Aorta (tissue), 5 donors: ENCODE data around the gene TP53INP2. TPM values are rescaled to one million over a fixed set of nuclear protein-coding genes. Genes with fewer than 3 reads are reported as not detected.

Source experiments
- ATAC-seq: fragments of 200-7000 bp; cut with Tn5 transposase; one replicate; pipeline ENCODE4 v1.9.1; 2022; ENCODE audit warnings: moderate library complexity; ENCODE audit not compliant: low FRiP score
- DNase-seq, 2 donors: peaks; one replicate each; pipeline ENCODE4 v3.0.0-alpha.2; 2020
- H3K27ac ChIP-seq, 2 donors: one replicate each; pipeline ENCODE4 v1.5.1; 2013; ENCODE audit warnings: low read length in 2 of 2, mild to moderate bottlenecking in 2 of 2, moderate library complexity in 2 of 2, control low read depth in 1 of 2, inconsistent platforms in 1 of 2, low read depth in 1 of 2
- H3K27me3 ChIP-seq, 2 donors: one replicate each; pipeline ENCODE4 v1.6.1; 2013; ENCODE audit warnings: control low read depth in 1 of 2, low read length in 1 of 2, mild to moderate bottlenecking in 1 of 2, moderate library complexity in 1 of 2; ENCODE audit not compliant: insufficient read depth in 2 of 2, control insufficient read depth in 1 of 2
- H3K36me3 ChIP-seq, 2 donors: one replicate each; pipeline ENCODE4 v1.6.1; 2013; ENCODE audit warnings: control low read depth in 1 of 2, low read length in 1 of 2, mild to moderate bottlenecking in 1 of 2; ENCODE audit not compliant: insufficient read depth in 2 of 2, control insufficient read depth in 1 of 2
- H3K4me1 ChIP-seq, 2 donors: one replicate each; pipeline ENCODE4 v1.6.1; 2013; ENCODE audit warnings: low read length in 2 of 2, control low read depth in 1 of 2, mild to moderate bottlenecking in 1 of 2, moderate library complexity in 1 of 2; ENCODE audit not compliant: insufficient read depth in 2 of 2, control insufficient read depth in 1 of 2
- H3K4me3 ChIP-seq, 2 donors: one replicate each; pipeline ENCODE4 v1.5.1; 2013; ENCODE audit warnings: low read length in 2 of 2, control low read depth in 1 of 2, mild to moderate bottlenecking in 1 of 2
- H3K9me3 ChIP-seq: one replicate; pipeline ENCODE4 v1.6.1; 2013; ENCODE audit warnings: mild to moderate bottlenecking, low read length; ENCODE audit not compliant: control insufficient read depth
- WGBS, 2 donors: extraction: QIAGEN DNeasy Blood & Tissue Kit; methylation state at CpG; one replicate each; pipeline ENCODE4 v1.1.7; 2013; 5-methylcytosine and 5-hydroxymethylcytosine counted together
- intact Hi-C, 2 donors: fragments of 100-400 bp; cut with DNase I; formaldehyde crosslinking; loops; one replicate each; pipeline versions ENCODE4 v1.14.2 to v1.15.0; 2022
- polyA plus RNA-seq, 2 donors: library from polyadenylated mRNA; stranded (reverse); fragments of 200-250 nt; gene quantifications; one replicate each; pipeline ENCODE4 v1.2.3, GENCODE V29; 2013
- total RNA-seq, 2 donors: library from RNA; stranded (reverse); fragmentation: NEBNext Ultra II Directional; extraction: Animal tissue kit (Norgen Biotek cat#: 25700); gene quantifications; one replicate each; pipeline ENCODE4 v1.2.1, GENCODE V29; 2021
- donor health status: healthy with polysubstance abuse.
- donor health status: Bipolar disorder and iron deficiency.
- donor health status: DM: no; HTN: no; CAD: no.
- donor health status: DM: no; HTN: no; CAD: no.
- donor health status: DM: yes; HTN: yes; CAD: no.

The TP53INP2 gene
- total and polyA plus RNA-seq, 4 donors = 11.3 to 29.7 (median 20.6) TPM

DNA sequence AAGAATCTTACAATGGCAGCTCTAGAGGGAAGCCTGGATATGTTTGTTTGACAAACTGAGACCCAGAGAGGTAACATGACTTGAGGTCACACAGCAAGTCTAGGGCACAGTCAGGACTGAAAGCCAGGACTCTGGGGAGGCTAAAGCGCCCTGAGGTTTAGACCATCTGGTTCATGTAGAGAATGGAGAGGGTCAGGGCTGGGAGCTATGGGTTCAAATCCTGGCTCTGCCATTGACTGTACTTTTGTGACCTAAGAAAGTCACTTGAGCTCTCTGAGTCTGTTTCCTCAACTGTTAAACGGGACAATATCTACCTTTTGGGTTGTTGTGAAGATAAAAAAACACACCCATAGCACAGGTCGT lies 1.1 kb upstream of the TP53INP2 start:
- H3K27me3 ChIP-seq = no peaks in the 10 kb centered on the region
- DNase-seq (no peak), ATAC-seq (no peak)
- no peaks in the 10 kb centered on the region for H3K9me3 ChIP-seq
- H3K4me1 ChIP-seq = no peaks in the 10 kb centered on the region
- intact Hi-C loops = no loop called here
- no peak overlapping the region for H3K27ac ChIP-seq
- WGBS, 2 donors = 37 to 40% methylated on average over 3 of the region's 3 CpGs
- no peaks in the 10 kb centered on the region for H3K36me3 ChIP-seq
- H3K4me3 ChIP-seq = no peak overlapping the region

DNA sequence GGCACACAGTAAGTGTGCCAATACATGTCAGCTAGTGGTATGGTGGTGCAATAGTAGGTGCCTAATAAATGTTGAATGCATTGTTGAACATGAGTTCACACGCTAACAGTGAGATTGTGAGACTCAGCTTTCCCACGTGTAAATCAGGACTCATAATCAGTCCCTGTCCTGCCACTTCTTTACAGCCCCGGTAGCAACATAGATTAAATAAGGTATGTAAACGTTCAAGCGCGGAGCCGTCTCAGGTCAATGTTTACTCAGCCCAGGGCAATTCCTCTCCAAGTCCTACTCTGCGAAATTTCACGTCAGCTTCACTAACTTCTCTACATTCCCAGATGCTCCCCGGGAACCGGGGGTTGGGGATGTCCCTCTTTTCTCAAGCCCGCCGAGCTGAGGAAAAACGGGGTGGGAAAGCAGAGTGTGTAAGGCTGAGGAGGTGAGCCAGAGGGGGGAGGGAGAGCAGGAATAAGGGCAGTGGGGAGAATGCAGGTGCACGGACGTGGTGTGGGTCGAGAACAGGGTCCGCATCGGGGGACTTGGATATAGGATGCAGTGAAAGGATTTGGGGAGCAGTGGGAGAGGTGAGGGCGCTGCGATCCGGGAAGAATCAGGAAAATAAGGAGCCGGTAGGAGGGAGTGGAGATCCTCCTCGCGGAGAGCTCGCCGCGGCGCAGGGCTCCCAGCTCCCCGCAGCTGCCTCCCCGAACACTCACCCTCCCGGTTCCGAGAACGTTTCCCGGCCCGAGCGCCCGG lies 544 bp upstream of the TP53INP2 start:
- H3K36me3 ChIP-seq = no peaks in the 10 kb centered on the region
- peak overlapping the region; percentile 10 to 71 for H3K27ac ChIP-seq
- no peaks in the 10 kb centered on the region for H3K9me3 ChIP-seq
- ATAC-seq (peak; percentile 1), DNase-seq (peak; percentile 62 to 77)
- whole genome bisulfite sequencing, 2 donors = 1% methylated on average over 31 to 38 of the region's 38 CpGs
- peak overlapping the region; percentile 8 to 67 for H3K4me3 ChIP-seq
- intact Hi-C loops = no loop called here
- no peaks in the 10 kb centered on the region for H3K4me1 ChIP-seq
- no peaks in the 10 kb centered on the region for H3K27me3 ChIP-seq

DNA sequence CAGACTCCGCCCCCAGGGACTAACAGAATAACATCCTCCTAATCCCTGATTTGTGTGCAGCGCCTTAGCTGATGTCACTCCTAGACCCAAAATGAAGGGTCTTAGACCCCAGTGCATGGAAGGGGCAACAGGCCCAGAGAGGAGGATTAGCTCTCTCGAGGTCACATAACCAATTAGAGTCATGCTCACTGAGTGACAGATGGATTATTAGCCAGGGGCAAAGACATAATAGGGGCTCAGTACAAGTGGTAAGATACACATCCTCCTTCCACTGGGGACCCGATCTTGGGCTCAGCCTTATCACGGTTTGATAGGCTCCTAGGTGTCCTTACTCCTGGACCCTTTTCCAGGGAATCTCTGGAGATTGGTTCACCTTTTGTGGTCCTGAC lies 858 bp downstream of the TP53INP2 start:
- 41 to 43% methylated on average over 5 of the region's 5 CpGs for WGBS, 2 donors
- intact Hi-C loops = loop anchor here (5.0 kb wide), 2 partner anchors 143 to 148 kb away; partner anchors contain the start of gene MAP1LC3A (in 1 of the 2)
- Histone ChIP-seq H3K27ac (peak overlapping the region; percentile 71 to 74), H3K4me1 (no peaks in the 10 kb centered on the region), H3K36me3 (no peaks in the 10 kb centered on the region), H3K4me3 (peak overlapping the region in 1 of 2 donors; percentile 64), H3K27me3 (no peaks in the 10 kb centered on the region), H3K9me3 (no peaks in the 10 kb centered on the region)
- DNase-seq = no peak
- ATAC-seq = no peak

DNA sequence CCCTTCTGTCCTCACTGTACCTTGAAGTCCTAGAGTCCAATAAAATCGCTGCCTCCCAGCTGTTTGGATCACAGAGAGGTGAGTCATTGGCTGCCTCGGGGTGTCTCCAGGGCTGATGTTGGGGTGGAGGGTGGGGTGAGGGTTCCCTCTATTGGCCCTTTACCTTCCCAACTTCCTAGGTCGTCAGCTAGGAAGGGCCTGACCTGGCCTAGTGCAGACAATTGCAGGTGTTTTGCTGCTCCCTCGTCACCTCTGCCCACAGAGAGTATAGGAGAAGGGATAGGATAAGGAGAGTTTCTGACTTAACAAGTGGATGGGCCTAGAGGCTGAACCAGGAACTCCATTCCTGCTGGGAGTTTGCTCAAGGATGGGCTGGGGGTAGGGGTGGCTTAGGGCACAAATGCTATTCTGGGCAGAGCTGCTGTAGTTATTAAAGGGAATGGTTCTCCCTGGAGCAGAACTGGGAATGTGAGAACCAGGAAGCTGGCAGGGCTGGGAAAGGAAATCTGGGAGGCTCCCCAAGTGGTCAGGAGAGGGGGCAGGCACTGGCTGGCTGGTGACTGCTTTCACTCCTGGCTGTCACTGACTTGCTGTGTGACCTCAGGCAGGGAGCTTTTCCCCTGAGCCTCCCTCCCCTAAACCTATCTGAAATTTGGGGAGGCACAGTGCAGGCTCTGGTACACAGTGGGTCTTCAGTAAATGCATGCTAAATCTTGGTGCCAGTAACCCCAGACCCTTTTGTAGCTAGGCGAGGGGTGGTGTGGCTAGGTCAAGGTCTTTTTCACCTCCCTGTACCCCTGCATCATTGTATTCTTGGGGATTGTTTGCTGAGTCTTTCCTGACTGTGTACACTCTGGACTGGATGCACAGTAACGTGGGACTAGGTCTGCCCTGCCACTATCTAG lies 1.5 kb downstream of the TP53INP2 start:
- Histone ChIP-seq H3K27ac (peak overlapping the region in 1 of 2 donors; percentile 74), H3K9me3 (no peaks in the 10 kb centered on the region), H3K36me3 (no peaks in the 10 kb centered on the region), H3K4me3 (no peak overlapping the region), H3K4me1 (no peaks in the 10 kb centered on the region), H3K27me3 (no peaks in the 10 kb centered on the region)
- ATAC-seq (no peak), DNase-seq (no peak)
- WGBS, 2 donors = 48 to 53% methylated on average over 6 of the region's 6 CpGs
- intact Hi-C loops = loop anchor here (5.0 kb wide), 2 partner anchors 143 to 148 kb away; partner anchors contain the start of gene MAP1LC3A (in 1 of the 2)

DNA sequence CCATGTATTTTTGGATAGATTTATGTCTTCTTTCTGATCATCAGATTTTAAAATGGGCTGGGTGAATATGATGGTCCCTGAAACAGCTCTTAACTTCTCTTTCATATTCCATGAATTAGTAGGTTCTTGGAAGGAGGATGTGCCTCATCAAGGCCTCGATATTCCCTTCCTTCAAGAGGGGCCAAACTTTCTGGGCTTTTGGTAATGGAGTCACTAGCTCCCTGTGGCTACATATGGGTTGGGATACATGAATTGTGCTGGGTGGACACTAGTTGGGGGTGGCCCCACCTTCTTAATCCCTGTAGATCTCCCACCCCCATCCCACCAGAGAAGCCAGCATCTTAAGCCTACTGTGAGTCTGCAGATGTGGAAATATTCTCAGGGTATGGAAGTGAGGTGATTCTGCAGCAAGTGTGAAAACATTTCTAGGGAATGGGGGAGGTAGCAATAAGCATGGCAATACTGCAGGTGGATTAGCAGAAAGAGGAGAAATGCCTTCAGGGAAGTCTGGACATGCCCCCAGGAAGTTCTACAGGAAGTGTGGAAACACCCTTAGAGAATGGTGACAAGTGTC lies 2.2 kb downstream of the TP53INP2 start:
- 93 to 97% methylated on average over 1 of the region's 1 CpG for WGBS, 2 donors
- no peak overlapping the region for H3K4me3 ChIP-seq
- ATAC-seq (no peak), DNase-seq (no peak)
- H3K9me3 ChIP-seq = no peaks in the 10 kb centered on the region
- no peaks in the 10 kb centered on the region for H3K36me3 ChIP-seq
- no peak overlapping the region for H3K27ac ChIP-seq
- H3K4me1 ChIP-seq = no peaks in the 10 kb centered on the region
- intact Hi-C loops = loop anchor here (5.0 kb wide), 2 partner anchors 144 to 149 kb away; partner anchors contain the start of gene MAP1LC3A (in 1 of the 2)
- H3K27me3 ChIP-seq = no peaks in the 10 kb centered on the region

DNA sequence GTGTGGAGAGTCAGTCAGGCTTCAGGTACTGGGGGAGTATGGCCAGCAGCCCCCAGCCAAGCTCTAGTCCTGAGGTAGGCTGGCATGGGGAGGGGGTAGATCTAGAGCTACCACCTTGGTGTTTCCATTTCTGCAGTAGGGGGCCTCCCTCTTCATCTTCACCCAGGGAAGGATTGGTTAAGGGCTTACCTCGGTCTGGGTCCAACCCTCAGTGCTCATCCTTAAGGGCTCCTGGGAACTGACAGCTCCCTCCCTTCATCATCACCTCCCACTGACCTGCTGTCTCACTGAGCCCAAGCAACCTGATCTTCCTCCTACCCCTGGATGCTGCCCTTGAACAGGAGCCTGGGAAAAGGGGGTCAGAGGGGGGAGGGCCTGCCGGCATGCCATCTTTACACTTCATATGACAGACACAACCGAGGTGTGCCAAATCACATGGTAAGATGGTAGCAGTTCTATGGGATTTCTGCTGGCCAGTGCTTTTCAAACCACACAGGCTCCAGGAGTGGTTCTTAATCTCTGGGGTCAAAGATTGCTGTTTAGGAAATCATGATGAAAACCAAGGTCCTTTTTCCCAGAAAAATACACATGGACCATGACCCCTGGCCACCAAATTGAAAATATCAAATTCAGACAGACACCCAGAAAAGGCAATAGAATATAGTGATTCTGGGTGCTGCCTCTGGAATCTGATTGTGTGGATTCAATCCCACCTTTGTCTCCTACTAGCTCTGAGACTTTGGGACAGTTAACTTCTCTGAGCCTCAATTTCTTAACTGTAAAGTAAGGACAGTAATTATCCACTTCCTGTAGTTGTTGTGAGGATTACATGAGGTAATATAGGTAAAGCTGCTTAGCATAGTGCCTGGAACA lies 3.0 kb downstream of the TP53INP2 start:
- no peak overlapping the region for H3K4me3 ChIP-seq
- intact Hi-C loops = loop anchor here (5.0 kb wide), 2 partner anchors 145 to 150 kb away; partner anchors contain the start of gene MAP1LC3A (in 1 of the 2)
- no peaks in the 10 kb centered on the region for H3K4me1 ChIP-seq
- 79 to 88% methylated on average over 3 of the region's 3 CpGs for WGBS, 2 donors
- DNase-seq (no peak), ATAC-seq (no peak)
- H3K9me3 ChIP-seq = no peaks in the 10 kb centered on the region
- no peaks in the 10 kb centered on the region for H3K36me3 ChIP-seq
- no peaks in the 10 kb centered on the region for H3K27me3 ChIP-seq
- H3K27ac ChIP-seq = no peak overlapping the region

DNA sequence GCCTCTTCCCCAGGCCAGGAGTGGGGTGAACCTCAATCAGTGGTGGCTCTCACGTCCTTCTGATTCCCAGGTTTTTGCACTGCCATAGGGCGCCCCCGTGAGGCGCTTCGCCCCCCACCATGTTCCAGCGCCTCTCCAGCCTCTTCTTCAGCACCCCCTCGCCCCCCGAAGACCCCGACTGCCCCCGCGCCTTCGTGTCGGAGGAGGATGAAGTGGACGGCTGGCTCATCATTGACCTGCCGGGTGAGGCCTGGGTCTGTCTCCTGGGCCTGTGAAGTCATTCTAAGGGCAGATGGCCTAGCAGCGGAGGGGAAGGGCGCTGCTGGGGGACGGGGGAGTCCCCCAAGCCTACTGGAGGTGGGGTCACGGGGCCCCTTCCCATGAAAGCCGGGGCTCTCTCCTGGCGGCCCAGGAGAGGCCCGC lies 4.5 kb downstream of the TP53INP2 start:
- intact Hi-C loops = loop anchor here (2.0 to 5.0 kb wide), 3 partner anchors 130 to 151 kb away; partner anchors contain the start of gene MAP1LC3A (in 1 of the 2)
- 30% methylated on average over 22 of the region's 22 CpGs for whole genome bisulfite sequencing, 2 donors
- H3K36me3 ChIP-seq = no peaks in the 10 kb centered on the region
- no peak overlapping the region for H3K27ac ChIP-seq
- no peaks in the 10 kb centered on the region for H3K9me3 ChIP-seq
- ATAC-seq (no peak), DNase-seq (peak; percentile 60 to 82)
- H3K4me1 ChIP-seq = no peaks in the 10 kb centered on the region
- no peaks in the 10 kb centered on the region for H3K27me3 ChIP-seq
- H3K4me3 ChIP-seq = no peak overlapping the region
